ENCODE results near the gene PRDM16.

DNA sequence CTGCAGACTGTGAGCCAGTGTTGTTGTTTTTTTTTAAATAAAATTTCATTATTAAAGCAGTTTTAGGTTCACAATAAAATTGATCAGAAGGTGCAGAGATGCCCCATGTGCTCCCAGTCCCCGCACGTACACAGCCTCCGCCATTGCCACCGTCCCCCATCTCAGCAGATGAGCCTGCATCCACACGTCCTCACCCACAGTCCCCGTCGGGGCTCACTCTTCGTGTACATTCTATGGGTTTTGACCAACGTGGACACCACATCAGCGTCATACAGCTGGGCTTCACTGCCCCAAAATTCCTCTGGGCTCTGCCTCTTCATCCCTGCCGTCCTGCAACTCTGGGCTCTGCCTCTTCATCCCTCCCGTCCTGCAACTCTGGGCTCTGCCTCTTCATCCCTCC, 373.9 kb downstream of the PRDM16 start:
- TF ChIP-seq, protein P1, sequence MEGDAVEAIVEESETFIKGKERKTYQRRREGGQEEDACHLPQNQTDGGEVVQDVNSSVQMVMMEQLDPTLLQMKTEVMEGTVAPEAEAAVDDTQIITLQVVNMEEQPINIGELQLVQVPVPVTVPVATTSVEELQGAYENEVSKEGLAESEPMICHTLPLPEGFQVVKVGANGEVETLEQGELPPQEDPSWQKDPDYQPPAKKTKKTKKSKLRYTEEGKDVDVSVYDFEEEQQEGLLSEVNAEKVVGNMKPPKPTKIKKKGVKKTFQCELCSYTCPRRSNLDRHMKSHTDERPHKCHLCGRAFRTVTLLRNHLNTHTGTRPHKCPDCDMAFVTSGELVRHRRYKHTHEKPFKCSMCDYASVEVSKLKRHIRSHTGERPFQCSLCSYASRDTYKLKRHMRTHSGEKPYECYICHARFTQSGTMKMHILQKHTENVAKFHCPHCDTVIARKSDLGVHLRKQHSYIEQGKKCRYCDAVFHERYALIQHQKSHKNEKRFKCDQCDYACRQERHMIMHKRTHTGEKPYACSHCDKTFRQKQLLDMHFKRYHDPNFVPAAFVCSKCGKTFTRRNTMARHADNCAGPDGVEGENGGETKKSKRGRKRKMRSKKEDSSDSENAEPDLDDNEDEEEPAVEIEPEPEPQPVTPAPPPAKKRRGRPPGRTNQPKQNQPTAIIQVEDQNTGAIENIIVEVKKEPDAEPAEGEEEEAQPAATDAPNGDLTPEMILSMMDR (tag by site-specific recombination; IDR thresholded peaks at IDR 0.05) = no peak
- TF ChIP-seq SP3 (tag by site-specific recombination; IDR thresholded peaks at IDR 0.05) = no peak
- TF ChIP-seq ZNF677 (tag by site-specific recombination; IDR thresholded peaks at IDR 0.05) = no peak
- TF ChIP-seq PRDM1 (tag by site-specific recombination; IDR thresholded peaks at IDR 0.05) = no peak
- TF ChIP-seq ZBTB1 (tag by site-specific recombination; IDR thresholded peaks at IDR 0.05) = no peak
